ENCODE measurements around the gene ARHGAP10. TPM values are rescaled to one million over a fixed set of nuclear protein-coding genes. Genes with fewer than 3 reads are reported as not detected.

Gene ARHGAP10
- total and polyA plus RNA-seq, 2 donors from 2014 or later, result 13.4 to 20.3 TPM

GRCh38 chr4:147843162-147843561, 111.3 kb downstream of the ARHGAP10 start:
- Histone ChIP-seq H3K4me1 (ENCODE audit: control insufficient read depth in 2 of 3, insufficient read depth in 2 of 3, low read depth in 1 of 3, low read length in 3 of 3) (peaks cover 0 to 8% (median 0%) of the 10 kb centered on the region in 3 donors), H3K9ac (ENCODE audit: low read length in 3 of 3) (no peak overlapping the region), H3K4me3 (ENCODE audit: low read length in 3 of 3) (no peak overlapping the region), H3K9me3 (ENCODE audit: control insufficient read depth in 2 of 3, insufficient read depth in 1 of 3, low read length in 3 of 3) (no peaks in the 10 kb centered on the region), H3K36me3 (ENCODE audit: control insufficient read depth in 2 of 3, insufficient read depth in 3 of 3, low read length in 3 of 3) (no peaks in the 10 kb centered on the region), H3K27me3 (ENCODE audit: control insufficient read depth, insufficient read depth, low read length) (no peaks in the 10 kb centered on the region), H3K27ac (ENCODE audit: low read depth in 2 of 2, low read length in 2 of 2) (no peak overlapping the region)
- DNase-seq (peak in 4 of 5 donors; percentile 55 to 81 (median 66)), FAIRE-seq (no peak)
- TF ChIP-seq, protein P1, sequence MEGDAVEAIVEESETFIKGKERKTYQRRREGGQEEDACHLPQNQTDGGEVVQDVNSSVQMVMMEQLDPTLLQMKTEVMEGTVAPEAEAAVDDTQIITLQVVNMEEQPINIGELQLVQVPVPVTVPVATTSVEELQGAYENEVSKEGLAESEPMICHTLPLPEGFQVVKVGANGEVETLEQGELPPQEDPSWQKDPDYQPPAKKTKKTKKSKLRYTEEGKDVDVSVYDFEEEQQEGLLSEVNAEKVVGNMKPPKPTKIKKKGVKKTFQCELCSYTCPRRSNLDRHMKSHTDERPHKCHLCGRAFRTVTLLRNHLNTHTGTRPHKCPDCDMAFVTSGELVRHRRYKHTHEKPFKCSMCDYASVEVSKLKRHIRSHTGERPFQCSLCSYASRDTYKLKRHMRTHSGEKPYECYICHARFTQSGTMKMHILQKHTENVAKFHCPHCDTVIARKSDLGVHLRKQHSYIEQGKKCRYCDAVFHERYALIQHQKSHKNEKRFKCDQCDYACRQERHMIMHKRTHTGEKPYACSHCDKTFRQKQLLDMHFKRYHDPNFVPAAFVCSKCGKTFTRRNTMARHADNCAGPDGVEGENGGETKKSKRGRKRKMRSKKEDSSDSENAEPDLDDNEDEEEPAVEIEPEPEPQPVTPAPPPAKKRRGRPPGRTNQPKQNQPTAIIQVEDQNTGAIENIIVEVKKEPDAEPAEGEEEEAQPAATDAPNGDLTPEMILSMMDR (IDR thresholded peaks at IDR 0.05; ENCODE audit: borderline replicate concordance, extremely low read depth, insufficient read depth), result no peak
- intact Hi-C loops (cut with DNase I), result no loop called here

GRCh38 chr4:147844781-147845180, 112.9 kb downstream of the ARHGAP10 start:
- Histone ChIP-seq H3K27me3 (ENCODE audit: control insufficient read depth, insufficient read depth, low read length) (no peaks in the 10 kb centered on the region), H3K4me3 (ENCODE audit: low read length in 3 of 3) (no peak overlapping the region), H3K9ac (ENCODE audit: low read length in 3 of 3) (no peak overlapping the region), H3K9me3 (ENCODE audit: control insufficient read depth in 2 of 3, insufficient read depth in 1 of 3, low read length in 3 of 3) (no peaks in the 10 kb centered on the region), H3K4me1 (ENCODE audit: control insufficient read depth in 2 of 3, insufficient read depth in 2 of 3, low read depth in 1 of 3, low read length in 3 of 3) (peaks cover 0 to 7% (median 0%) of the 10 kb centered on the region in 3 donors), H3K36me3 (ENCODE audit: control insufficient read depth in 2 of 3, insufficient read depth in 3 of 3, low read length in 3 of 3) (no peaks in the 10 kb centered on the region), H3K27ac (ENCODE audit: low read depth in 2 of 2, low read length in 2 of 2) (no peak overlapping the region)
- intact Hi-C loops (cut with DNase I), result no loop called here
- DNase-seq (peak in 1 of 5 donors; percentile 40), FAIRE-seq (no peak)
- TF ChIP-seq, protein P1 (IDR thresholded peaks at IDR 0.05; ENCODE audit: borderline replicate concordance, extremely low read depth, insufficient read depth), result no peak

- H3K27me3 ChIP-seq (ENCODE audit: control insufficient read depth, insufficient read depth, low read length), result no peaks in the 10 kb centered on the region
- H3K9ac ChIP-seq (ENCODE audit: low read length in 3 of 3), result no peak overlapping the region
- TF ChIP-seq, protein P1 (IDR thresholded peaks at IDR 0.05; ENCODE audit: borderline replicate concordance, extremely low read depth, insufficient read depth), result no peak
- no peak overlapping the region for H3K4me3 ChIP-seq (ENCODE audit: low read length in 3 of 3)
- H3K27ac ChIP-seq (ENCODE audit: low read depth in 2 of 2, low read length in 2 of 2), result no peak overlapping the region
- FAIRE-seq, result no peak
- H3K9me3 ChIP-seq (ENCODE audit: control insufficient read depth in 2 of 3, insufficient read depth in 1 of 3, low read length in 3 of 3), result no peaks in the 10 kb centered on the region
- H3K4me1 ChIP-seq (ENCODE audit: control insufficient read depth in 2 of 3, insufficient read depth in 2 of 3, low read depth in 1 of 3, low read length in 3 of 3), result peaks cover 0 to 3% (median 0%) of the 10 kb centered on the region in 3 donors
- H3K36me3 ChIP-seq (ENCODE audit: control insufficient read depth in 2 of 3, insufficient read depth in 3 of 3, low read length in 3 of 3), result no peaks in the 10 kb centered on the region
- peak in 1 of 5 donors; percentile 36 for DNase-seq
- intact Hi-C loops (cut with DNase I), result no loop called here
Measured at GRCh38 chr4:147846318-147847155, 114.6 kb downstream of the ARHGAP10 start.

Data from kidney (tissue), 14 donors.